HFFc6 (cell line): ENCODE measurements around the gene KDM4C. TPM values are rescaled to one million over a fixed set of nuclear protein-coding genes. Genes with fewer than 3 reads are reported as not detected.
"Not testable (repeated sequence)": the region's sequence is repeated elsewhere in the genome, so short reads cannot be mapped to it uniquely, and the experiment has no call there.

Experiments
- DNase-seq: peaks from one replicate; pipeline ENCODE4 v3.0.0-alpha.2; 2018
- H3K27ac Mint-ChIP-seq: 2 replicates; pipeline ENCODE4 v1.8.0; 2020; ENCODE audit warnings: mild to moderate bottlenecking, mixed read lengths
- H3K27me3 Mint-ChIP-seq: 2 replicates; pipeline ENCODE4 v1.8.0; 2021; ENCODE audit warnings: mild to moderate bottlenecking, moderate library complexity, mixed read lengths; ENCODE audit not compliant: insufficient read depth
- H3K36me3 Mint-ChIP-seq: 2 replicates; pipeline ENCODE4 v1.8.0; 2021; ENCODE audit warnings: low read depth, mixed read lengths
- H3K4me1 Mint-ChIP-seq: 2 replicates; pipeline ENCODE4 v1.8.0; 2020; ENCODE audit warnings: low read depth, mixed read lengths
- H3K4me3 Mint-ChIP-seq: 2 replicates; pipeline ENCODE4 v1.8.0; 2020; ENCODE audit warnings: mild to moderate bottlenecking, moderate library complexity, mixed read lengths
- H3K9me3 Mint-ChIP-seq: 2 replicates; pipeline ENCODE4 v1.8.0; 2020; ENCODE audit warnings: mild to moderate bottlenecking, mixed read lengths
- total RNA-seq, 6 experiments: library from RNA; stranded (reverse); fragmentation: NEBNext Ultra II Directional; extraction: Animal tissue kit (Norgen Biotek cat#: 25700); gene quantifications; 2 replicates in 1 of 6; 3 replicates in 5 of 6; pipeline ENCODE4 v1.2.3, GENCODE V29; 2021
- TF ChIP-seq, protein P1 (sequence below): fragments of 200-600 bp; sonication (generic); IDR thresholded peaks from 2 replicates; pipeline ENCODE4 v1.5.0; 2021; ENCODE audit warnings: antibody characterized with exemption, mild to moderate bottlenecking

The KDM4C gene
- total RNA-seq, 6 experiments from 2014 or later: 9.1 to 12.0 (median 11.1) TPM

DNA sequence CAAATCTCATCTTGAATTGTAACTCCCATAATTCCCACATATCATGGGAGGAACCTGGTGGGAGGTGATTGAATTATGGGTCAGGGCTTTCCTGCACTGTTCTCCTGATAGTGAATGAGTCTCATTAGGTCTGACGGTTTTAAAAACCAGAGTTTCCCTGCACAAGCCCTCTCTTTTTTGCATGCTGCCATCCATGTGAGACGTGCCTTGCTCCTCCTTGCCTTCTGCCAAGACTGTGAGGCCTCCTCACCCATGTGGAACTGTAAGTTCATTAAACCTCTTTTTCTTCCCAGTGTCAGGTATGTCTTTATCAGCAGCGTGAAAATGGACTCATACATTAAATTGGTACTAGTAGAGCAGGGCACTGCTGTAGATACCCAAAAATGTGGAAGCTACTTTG lies 22.4 kb upstream of the KDM4C start:
- H3K4me1 Mint-ChIP-seq: peaks cover 6% of the 10 kb centered on the region
- H3K4me3 Mint-ChIP-seq: no peak overlapping the region
- no peak for DNase-seq
- H3K27me3 Mint-ChIP-seq: peaks cover 3% of the 10 kb centered on the region; the same call in 1 of the 2 replicates
- TF ChIP-seq, protein P1, sequence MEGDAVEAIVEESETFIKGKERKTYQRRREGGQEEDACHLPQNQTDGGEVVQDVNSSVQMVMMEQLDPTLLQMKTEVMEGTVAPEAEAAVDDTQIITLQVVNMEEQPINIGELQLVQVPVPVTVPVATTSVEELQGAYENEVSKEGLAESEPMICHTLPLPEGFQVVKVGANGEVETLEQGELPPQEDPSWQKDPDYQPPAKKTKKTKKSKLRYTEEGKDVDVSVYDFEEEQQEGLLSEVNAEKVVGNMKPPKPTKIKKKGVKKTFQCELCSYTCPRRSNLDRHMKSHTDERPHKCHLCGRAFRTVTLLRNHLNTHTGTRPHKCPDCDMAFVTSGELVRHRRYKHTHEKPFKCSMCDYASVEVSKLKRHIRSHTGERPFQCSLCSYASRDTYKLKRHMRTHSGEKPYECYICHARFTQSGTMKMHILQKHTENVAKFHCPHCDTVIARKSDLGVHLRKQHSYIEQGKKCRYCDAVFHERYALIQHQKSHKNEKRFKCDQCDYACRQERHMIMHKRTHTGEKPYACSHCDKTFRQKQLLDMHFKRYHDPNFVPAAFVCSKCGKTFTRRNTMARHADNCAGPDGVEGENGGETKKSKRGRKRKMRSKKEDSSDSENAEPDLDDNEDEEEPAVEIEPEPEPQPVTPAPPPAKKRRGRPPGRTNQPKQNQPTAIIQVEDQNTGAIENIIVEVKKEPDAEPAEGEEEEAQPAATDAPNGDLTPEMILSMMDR: no peak
- peaks cover 9% of the 10 kb centered on the region for H3K9me3 Mint-ChIP-seq
- no peak overlapping the region for H3K27ac Mint-ChIP-seq
- H3K36me3 Mint-ChIP-seq: peaks cover 6% of the 10 kb centered on the region; the same call in 1 of the 2 replicates

DNA sequence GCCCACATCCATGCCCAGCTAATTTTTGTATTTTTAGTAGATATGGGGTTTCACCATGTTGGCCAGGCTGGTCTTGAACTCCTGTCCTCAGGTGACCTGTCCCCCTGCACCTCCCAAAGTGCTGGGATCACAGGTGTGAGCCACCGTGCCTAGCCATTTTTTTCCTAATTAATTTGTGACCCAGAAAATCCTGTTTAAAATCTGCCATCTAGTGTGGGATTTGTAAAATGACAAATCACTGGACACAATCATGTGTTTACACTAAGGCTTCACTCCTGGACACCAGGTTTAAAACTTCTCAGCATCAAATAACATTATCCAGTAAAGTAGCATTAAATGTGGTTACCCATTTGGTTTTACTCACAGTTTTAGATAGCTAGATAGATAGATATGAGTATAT lies 18.6 kb upstream of the KDM4C start:
- DNase-seq: peak; percentile 13
- peaks cover 6% of the 10 kb centered on the region for H3K4me1 Mint-ChIP-seq
- TF ChIP-seq, protein P1: peak; percentile 73
- no peak overlapping the region for H3K27ac Mint-ChIP-seq
- H3K9me3 Mint-ChIP-seq: peaks cover 9% of the 10 kb centered on the region
- H3K36me3 Mint-ChIP-seq: peaks cover 6% of the 10 kb centered on the region; the same call in 1 of the 2 replicates
- H3K4me3 Mint-ChIP-seq: no peak overlapping the region
- H3K27me3 Mint-ChIP-seq: peaks cover 6% of the 10 kb centered on the region; the same call in 1 of the 2 replicates

DNA sequence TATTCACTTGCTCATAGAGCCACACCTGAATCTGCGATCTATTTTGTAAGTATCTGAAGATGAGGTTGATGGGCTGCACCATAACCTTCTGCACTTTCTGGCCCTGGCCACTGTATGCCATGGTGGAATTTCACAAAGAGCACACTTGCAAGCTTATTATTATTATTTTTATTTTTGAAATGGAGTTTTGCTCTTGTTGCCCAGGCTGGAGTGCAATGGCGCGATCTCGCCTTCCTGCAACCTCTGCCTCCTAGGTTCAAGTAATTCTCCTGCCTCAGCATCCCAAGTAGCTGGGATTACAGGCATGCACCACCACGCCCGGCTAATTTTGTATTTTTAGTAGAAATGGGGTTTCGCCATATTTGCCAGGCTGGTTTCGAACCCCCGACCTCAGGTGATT lies 8.9 kb upstream of the KDM4C start:
- not testable (repeated sequence) for H3K4me1 Mint-ChIP-seq, H3K36me3 Mint-ChIP-seq, DNase-seq, H3K27me3 Mint-ChIP-seq, H3K4me3 Mint-ChIP-seq, H3K27ac Mint-ChIP-seq, H3K9me3 Mint-ChIP-seq

DNA sequence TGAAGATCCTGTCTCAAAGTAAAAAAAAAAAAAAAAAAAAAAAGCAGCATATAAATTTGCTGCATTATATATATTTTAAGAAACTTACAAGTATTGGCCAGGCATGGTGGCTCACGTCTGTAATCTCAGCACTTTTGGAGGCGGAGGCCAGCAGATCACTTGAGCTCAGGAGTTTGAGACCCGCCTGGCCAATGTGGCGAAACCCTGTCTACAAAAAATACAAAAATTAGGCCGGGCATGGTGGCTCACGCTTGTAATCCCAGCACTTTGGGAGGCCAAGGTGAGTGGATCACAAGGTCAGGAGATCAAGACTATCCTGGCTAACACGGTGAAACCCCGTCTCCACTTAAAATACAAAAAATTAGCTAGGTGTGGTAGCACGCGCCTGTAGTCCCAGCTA lies 2.9 kb upstream of the KDM4C start:
- DNase-seq, H3K27me3 Mint-ChIP-seq, H3K36me3 Mint-ChIP-seq, H3K27ac Mint-ChIP-seq, H3K4me3 Mint-ChIP-seq, H3K9me3 Mint-ChIP-seq: not testable (repeated sequence)
- H3K4me1 Mint-ChIP-seq: peaks cover 15% of the 10 kb centered on the region

DNA sequence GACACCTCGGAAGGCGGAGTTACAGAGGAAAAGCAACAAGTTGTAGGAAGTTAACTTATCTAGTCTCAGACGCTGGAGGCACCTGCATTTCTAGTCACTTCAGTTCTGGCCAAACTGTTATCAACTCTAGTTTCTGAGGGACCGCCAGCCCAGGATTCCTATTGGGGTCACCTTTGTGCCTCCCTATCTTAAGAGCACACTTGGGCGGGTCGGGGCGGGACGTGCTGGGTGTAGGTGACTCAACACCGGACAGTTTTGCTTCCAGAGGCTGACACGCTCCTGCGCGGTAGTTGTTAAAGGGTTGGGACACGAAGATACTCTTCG lies 679 bp upstream of the KDM4C start:
- Mint-ChIP-seq H3K4me3 (peak overlapping the region; percentile 96), H3K36me3 (no peaks in the 10 kb centered on the region), H3K4me1 (peaks cover 12% of the 10 kb centered on the region), H3K9me3 (no peaks in the 10 kb centered on the region), H3K27me3 (peaks cover 2% of the 10 kb centered on the region; the same call in 1 of the 2 replicates), H3K27ac (peak overlapping the region; percentile 99)
- TF ChIP-seq, protein P1: no peak
- no peak for DNase-seq

DNA sequence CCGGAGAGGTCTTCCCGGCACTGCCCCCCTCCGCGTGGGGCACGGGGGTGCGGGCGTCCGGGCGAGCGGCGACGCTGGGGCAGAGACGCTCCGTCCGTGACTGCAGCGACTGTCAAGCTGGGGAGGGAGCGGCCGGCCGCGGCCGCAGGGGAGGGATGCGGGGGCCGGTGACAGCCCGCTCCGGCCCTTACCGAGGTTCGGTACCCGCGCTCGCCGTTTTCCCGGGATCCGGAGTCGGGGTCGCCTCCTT lies 400 bp downstream of the KDM4C start:
- H3K36me3 Mint-ChIP-seq: peaks cover 3% of the 10 kb centered on the region; the same call in 1 of the 2 replicates
- H3K27ac Mint-ChIP-seq: peak overlapping the region; percentile 99
- peaks cover 2% of the 10 kb centered on the region; the same call in 1 of the 2 replicates for H3K27me3 Mint-ChIP-seq
- H3K4me1 Mint-ChIP-seq: peaks cover 15% of the 10 kb centered on the region
- no peak for DNase-seq
- peak overlapping the region; percentile 96 for H3K4me3 Mint-ChIP-seq
- no peaks in the 10 kb centered on the region for H3K9me3 Mint-ChIP-seq
- TF ChIP-seq, protein P1: no peak
